IPS-18a (cell line): ENCODE measurements around the gene SIPA1.

Source experiments
- H3K27ac ChIP-seq: one replicate; pipeline ENCODE4 v1.5.1; 2013; ENCODE audit warnings: low read length
- H3K27me3 ChIP-seq: one replicate; pipeline ENCODE4 v1.6.1; 2013; ENCODE audit warnings: mild to moderate bottlenecking, low read length; ENCODE audit not compliant: control insufficient read depth, insufficient read depth
- H3K36me3 ChIP-seq: one replicate; pipeline ENCODE4 v1.6.1; 2013; ENCODE audit warnings: low read depth, low read length; ENCODE audit not compliant: control insufficient read depth
- H3K4me1 ChIP-seq: one replicate; pipeline ENCODE4 v1.6.1; 2013; ENCODE audit warnings: low read depth, low read length; ENCODE audit not compliant: control insufficient read depth
- H3K4me3 ChIP-seq: one replicate; pipeline ENCODE4 v1.5.1; 2013; ENCODE audit warnings: low read length
- H3K9ac ChIP-seq: one replicate; pipeline ENCODE4 v1.6.1; 2013; ENCODE audit warnings: mild to moderate bottlenecking, low read length, moderate library complexity
- H3K9me3 ChIP-seq: one replicate; pipeline ENCODE4 v1.6.1; 2013; ENCODE audit warnings: low read depth, low read length; ENCODE audit not compliant: control insufficient read depth

SIPA1 gene

DNA sequence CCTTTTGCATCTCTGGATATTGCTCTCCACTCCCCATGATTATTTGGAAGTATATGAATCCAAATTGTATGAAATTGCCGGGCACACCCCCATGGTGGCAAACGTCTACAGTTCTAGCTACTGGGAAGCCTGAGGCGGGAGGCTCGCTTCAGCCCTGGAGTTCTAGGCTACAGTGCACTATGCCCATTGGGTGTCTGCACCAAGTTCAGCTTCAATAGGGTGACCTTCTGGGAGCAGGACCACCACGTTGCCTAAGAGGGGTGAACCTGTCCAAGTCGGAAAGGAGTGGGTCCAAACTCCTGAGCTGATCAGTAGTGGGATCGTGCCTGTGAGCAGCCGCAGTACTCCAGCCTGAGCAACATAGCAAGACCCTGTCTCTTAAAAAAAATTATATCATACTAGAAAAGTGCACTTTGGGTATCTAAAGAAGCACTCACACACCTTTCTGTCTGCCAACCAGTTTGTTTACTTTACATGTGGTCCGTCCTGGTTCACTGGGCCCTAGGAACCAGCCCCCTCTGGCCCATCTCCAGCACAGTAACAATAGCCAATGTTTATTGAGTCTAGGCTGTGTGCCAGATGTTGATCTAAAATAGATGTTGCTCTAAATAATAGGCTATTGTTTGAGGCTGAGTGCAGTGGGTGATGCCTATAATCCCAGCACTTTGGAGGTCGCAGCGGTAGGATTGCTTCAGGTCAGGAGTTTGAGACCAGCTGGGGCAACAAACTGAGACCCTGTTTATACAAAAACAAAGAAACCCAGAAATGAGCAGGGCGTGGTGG is 57.7 kb downstream of the SIPA1 start:
- Histone ChIP-seq H3K36me3 (no peaks in the 10 kb centered on the region), H3K4me1 (no peaks in the 10 kb centered on the region), H3K9me3 (no peaks in the 10 kb centered on the region), H3K9ac (no peak overlapping the region), H3K27ac (no peak overlapping the region), H3K4me3 (no peak overlapping the region), H3K27me3 (no peaks in the 10 kb centered on the region)

DNA sequence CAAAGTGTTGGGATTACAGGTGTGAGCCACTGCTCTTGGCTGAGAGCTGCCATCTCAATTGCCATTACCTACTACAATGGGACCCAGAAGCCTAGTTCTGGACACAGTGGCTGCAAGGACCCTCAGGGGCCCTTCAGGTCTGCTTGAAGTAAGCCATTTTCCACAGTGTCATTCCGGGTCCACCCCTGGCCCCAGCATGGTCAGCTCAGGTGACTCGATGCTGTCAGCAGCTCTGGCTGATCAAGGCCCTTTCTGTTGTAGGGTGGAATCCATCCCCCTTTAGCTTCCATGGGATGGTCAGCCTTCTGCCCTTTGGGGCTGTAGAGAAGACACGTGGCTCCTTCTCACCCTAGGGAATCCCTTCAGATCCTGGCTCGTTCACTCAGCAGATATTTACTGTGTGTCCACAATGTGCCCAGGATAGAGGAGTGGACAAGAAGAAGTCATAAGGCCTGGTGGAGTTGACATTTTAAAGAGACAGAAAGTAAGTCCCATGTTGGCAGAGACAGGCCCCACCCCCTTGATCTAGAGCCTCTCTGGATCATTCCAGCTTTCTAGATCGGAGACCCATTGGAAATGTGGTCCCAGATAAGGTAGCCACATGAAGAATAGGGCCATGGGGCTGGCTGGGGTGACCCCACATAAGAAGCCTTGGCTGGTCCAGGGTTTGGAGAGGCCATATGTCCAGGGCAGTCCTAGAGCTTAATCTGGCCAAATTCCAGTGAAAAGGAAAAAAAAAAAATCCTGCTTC is 59.1 kb downstream of the SIPA1 start:
- no peak overlapping the region for H3K4me3 ChIP-seq
- no peak overlapping the region for H3K27ac ChIP-seq
- no peaks in the 10 kb centered on the region for H3K27me3 ChIP-seq
- H3K9me3 ChIP-seq, result no peaks in the 10 kb centered on the region
- no peaks in the 10 kb centered on the region for H3K4me1 ChIP-seq
- no peak overlapping the region for H3K9ac ChIP-seq
- H3K36me3 ChIP-seq, result no peaks in the 10 kb centered on the region

DNA sequence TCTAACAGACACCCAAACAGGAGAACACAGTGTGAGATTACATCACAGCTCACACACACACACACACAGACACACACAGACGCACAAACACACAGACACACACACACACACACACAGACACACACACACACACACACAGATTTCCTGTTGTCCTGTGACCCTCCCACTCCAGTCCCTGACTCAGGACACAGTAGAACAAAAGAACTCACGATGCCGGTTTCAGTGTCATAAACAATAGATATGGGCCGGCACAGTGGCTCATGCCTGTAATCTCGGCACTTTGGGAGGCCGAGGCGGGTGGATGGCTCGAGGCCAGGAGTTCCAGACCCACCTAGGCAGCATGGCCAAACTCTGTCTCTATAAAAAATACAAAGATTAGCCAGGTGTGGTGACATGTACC is 60.3 kb downstream of the SIPA1 start:
- Histone ChIP-seq H3K4me3 (no peak overlapping the region), H3K36me3 (no peaks in the 10 kb centered on the region), H3K9me3 (no peaks in the 10 kb centered on the region), H3K27me3 (no peaks in the 10 kb centered on the region), H3K4me1 (no peaks in the 10 kb centered on the region), H3K9ac (no peak overlapping the region), H3K27ac (no peak overlapping the region)

DNA sequence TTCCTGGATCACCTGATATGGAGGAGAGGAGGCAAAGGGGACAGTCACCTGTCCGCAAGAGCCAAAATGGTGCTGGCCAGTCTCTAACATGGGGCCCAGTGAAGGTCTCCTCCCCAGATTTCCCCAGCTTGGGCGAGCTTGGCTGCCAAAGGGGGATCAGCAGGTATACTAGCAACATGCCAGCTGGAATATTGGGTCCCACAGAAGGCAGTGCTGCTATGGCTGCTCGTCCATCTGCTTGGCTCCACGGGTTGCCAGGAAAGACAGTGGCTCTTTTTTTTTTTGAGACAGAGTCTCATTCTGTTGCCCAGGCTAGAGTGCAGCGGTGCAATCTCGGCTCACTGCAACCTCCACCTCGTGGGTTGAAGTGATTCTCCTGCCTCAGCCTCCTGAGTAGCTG is 61.4 kb downstream of the SIPA1 start:
- no peaks in the 10 kb centered on the region for H3K27me3 ChIP-seq
- no peaks in the 10 kb centered on the region for H3K4me1 ChIP-seq
- no peaks in the 10 kb centered on the region for H3K9me3 ChIP-seq
- no peak overlapping the region for H3K4me3 ChIP-seq
- H3K9ac ChIP-seq, result no peak overlapping the region
- no peaks in the 10 kb centered on the region for H3K36me3 ChIP-seq
- H3K27ac ChIP-seq, result no peak overlapping the region

DNA sequence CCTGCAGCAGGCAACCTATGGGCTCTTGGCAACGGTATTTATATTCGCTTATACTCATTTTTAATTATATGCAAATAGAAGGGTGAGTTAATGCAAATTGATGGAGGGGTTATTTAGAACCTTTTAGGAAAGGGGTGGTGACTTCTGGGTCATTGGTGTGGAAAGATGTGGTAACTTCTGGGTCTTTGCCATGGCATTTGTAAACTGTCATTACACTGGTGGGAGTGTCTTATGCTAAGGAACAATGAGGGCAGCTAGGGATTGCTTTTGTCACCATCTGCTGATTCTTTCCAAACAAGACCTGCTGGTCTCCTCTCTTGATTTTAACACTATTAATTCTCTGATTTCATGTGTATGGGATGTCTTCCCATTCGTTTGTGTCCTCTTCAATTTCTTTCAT is 62.5 kb downstream of the SIPA1 start:
- H3K36me3 ChIP-seq, result no peaks in the 10 kb centered on the region
- no peaks in the 10 kb centered on the region for H3K27me3 ChIP-seq
- H3K9me3 ChIP-seq, result no peaks in the 10 kb centered on the region
- no peak overlapping the region for H3K4me3 ChIP-seq
- H3K9ac ChIP-seq, result no peak overlapping the region
- no peaks in the 10 kb centered on the region for H3K4me1 ChIP-seq
- no peak overlapping the region for H3K27ac ChIP-seq
